Suprapubic skin (tissue), 3 donors: ENCODE data around the gene UGCG.

Experiments used
- EP300 ChIP-seq: sonication (generic); formaldehyde crosslinking; IDR thresholded peaks from one replicate; pipeline ENCODE4 v1.6.1; 2017; ENCODE audit warnings: antibody characterized with exemption
- TF ChIP-seq, protein P1 (sequence below), 2 donors: fragments of 200-600 bp in 1 of 2; fragments of 450-650 bp in 1 of 2; sonication (generic) in 1 of 2; IDR thresholded peaks; one replicate each; pipeline ENCODE4 v1.5.1; 2016 to 2019; ENCODE audit warnings: antibody characterized with exemption in 2 of 2, mild to moderate bottlenecking in 1 of 2, moderate library complexity in 1 of 2

GRCh38 chr9:111873901-111874300, 22.7 kb upstream of the UGCG start:
- TF ChIP-seq EP300: no peak
- TF ChIP-seq, protein P1, sequence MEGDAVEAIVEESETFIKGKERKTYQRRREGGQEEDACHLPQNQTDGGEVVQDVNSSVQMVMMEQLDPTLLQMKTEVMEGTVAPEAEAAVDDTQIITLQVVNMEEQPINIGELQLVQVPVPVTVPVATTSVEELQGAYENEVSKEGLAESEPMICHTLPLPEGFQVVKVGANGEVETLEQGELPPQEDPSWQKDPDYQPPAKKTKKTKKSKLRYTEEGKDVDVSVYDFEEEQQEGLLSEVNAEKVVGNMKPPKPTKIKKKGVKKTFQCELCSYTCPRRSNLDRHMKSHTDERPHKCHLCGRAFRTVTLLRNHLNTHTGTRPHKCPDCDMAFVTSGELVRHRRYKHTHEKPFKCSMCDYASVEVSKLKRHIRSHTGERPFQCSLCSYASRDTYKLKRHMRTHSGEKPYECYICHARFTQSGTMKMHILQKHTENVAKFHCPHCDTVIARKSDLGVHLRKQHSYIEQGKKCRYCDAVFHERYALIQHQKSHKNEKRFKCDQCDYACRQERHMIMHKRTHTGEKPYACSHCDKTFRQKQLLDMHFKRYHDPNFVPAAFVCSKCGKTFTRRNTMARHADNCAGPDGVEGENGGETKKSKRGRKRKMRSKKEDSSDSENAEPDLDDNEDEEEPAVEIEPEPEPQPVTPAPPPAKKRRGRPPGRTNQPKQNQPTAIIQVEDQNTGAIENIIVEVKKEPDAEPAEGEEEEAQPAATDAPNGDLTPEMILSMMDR (IDR thresholded peaks at IDR 0.05): no peak
